BE2C (cell line): ENCODE measurements around the gene PRXL2A.
"Not testable (repeated sequence)": the region's sequence is repeated elsewhere in the genome, so short reads cannot be mapped to it uniquely, and the experiment has no call there.

Experiments used
- DNase-seq: peaks from one replicate; pipeline ENCODE4 v3.0.0-alpha.2; 2020
- H3K27me3 ChIP-seq: fragments of 250-450 bp; sonication (Bioruptor Pico); 2 replicates; pipeline ENCODE4 v1.5.1; 2020; ENCODE audit warnings: mild to moderate bottlenecking
- H3K36me3 ChIP-seq: fragments of 250-450 bp; sonication (Bioruptor Pico); 2 replicates; pipeline ENCODE4 v1.5.1; 2020; ENCODE audit warnings: mild to moderate bottlenecking
- H3K4me1 ChIP-seq: fragments of 250-450 bp; sonication (Bioruptor Pico); 2 replicates; pipeline ENCODE4 v1.5.1; 2020
- H3K4me3 ChIP-seq: 2 replicates; pipeline ENCODE4 v1.5.1; 2011; ENCODE audit warnings: low read depth, low read length
- H3K9me3 ChIP-seq: fragments of 250-450 bp; sonication (Bioruptor Pico); 2 replicates; pipeline ENCODE4 v1.5.1; 2020
- TF ChIP-seq, protein P1 (sequence below): IDR thresholded peaks from 2 replicates; pipeline ENCODE4 v1.5.1; 2012; ENCODE audit warnings: mild to moderate bottlenecking, low read depth, low read length

PRXL2A gene

DNA sequence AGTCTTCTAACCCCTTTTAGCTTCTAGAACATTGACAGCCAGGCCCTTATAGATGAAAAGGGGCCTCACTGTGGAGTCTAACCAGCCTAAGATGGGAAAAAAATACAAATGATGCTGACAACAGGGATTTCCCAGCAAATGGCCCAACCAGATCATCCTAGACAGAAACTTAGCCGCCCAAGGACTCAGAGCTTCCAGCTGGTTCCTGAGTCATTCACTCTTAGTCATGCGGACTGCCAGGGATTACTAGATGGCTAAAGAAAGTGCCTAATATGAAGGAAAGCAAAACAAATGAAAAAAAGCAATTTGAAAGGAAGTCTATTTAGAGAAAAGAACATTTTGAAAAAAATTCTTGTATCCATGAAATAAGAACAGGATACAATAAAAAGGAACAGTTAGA lies 69.5 kb downstream of the PRXL2A start:
- TF ChIP-seq, protein P1, sequence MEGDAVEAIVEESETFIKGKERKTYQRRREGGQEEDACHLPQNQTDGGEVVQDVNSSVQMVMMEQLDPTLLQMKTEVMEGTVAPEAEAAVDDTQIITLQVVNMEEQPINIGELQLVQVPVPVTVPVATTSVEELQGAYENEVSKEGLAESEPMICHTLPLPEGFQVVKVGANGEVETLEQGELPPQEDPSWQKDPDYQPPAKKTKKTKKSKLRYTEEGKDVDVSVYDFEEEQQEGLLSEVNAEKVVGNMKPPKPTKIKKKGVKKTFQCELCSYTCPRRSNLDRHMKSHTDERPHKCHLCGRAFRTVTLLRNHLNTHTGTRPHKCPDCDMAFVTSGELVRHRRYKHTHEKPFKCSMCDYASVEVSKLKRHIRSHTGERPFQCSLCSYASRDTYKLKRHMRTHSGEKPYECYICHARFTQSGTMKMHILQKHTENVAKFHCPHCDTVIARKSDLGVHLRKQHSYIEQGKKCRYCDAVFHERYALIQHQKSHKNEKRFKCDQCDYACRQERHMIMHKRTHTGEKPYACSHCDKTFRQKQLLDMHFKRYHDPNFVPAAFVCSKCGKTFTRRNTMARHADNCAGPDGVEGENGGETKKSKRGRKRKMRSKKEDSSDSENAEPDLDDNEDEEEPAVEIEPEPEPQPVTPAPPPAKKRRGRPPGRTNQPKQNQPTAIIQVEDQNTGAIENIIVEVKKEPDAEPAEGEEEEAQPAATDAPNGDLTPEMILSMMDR: no peak
- H3K4me1 ChIP-seq: no peaks in the 10 kb centered on the region
- H3K9me3 ChIP-seq: no peaks in the 10 kb centered on the region
- DNase-seq: no peak
- H3K4me3 ChIP-seq: no peak overlapping the region
- no peaks in the 10 kb centered on the region for H3K36me3 ChIP-seq
- no peaks in the 10 kb centered on the region for H3K27me3 ChIP-seq

DNA sequence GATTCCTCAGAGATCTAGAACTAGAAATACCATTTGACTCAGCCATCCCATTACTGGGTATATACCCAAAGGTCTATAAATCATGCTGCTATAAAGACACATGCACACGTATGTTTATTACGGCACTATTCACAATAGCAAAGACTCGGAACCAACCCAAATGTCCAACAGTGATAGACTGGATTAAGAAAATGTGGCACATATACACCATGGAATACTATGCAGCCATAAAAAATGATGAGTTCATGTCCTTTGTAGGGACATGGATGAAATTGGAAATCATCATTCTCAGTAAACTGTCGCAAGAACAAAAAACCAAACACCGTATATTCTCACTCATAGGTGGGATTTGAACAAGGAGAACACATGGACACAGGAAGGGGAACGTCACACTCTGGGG lies 72.0 kb downstream of the PRXL2A start:
- not testable (repeated sequence) for H3K36me3 ChIP-seq, H3K4me3 ChIP-seq, H3K9me3 ChIP-seq, DNase-seq, H3K4me1 ChIP-seq, H3K27me3 ChIP-seq

DNA sequence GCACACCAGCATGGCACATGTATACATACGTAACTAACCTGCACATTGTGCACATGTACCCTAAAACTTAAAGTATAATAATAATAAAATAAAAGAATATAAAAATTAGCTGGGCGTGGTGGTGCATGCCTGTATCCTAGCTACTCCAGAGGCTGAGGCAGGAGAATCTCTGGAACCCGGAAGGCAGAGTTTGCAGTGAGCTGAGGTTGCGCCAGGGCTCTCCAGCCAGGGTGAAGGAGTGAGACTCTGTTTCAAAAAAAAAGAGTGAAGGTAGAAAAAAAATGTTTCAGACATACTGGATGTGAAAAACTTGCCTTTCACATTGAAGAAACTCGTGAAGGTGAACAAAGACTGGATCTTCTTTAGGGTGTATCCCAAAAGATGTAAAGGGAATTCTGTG lies 72.5 kb downstream of the PRXL2A start:
- TF ChIP-seq, protein P1: no peak
- Histone ChIP-seq H3K36me3 (no peaks in the 10 kb centered on the region), H3K4me3 (no peak overlapping the region), H3K9me3 (no peaks in the 10 kb centered on the region), H3K4me1 (no peaks in the 10 kb centered on the region), H3K27me3 (no peaks in the 10 kb centered on the region)
- DNase-seq: no peak

DNA sequence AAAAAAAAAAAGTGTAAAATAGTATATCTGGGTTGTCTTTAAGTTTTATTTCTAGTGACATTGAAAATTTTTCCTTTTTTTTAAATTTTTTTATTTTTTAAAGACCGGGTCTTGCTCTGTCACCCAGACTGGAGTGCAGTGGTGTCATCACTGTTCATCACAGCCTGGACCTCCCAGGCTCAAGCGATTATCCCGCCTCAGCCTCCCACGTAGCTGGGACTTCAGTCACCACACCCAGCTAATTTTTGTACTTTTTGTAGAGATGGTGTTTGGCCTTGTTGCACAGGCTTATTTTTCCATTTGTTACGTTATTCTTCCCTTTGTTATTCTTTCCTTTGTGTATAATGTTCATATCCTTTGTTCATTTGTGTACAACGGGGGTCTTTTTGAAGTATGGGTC lies 75.9 kb downstream of the PRXL2A start:
- Histone ChIP-seq H3K27me3 (no peaks in the 10 kb centered on the region), H3K4me3 (no peak overlapping the region), H3K9me3 (no peaks in the 10 kb centered on the region), H3K36me3 (no peaks in the 10 kb centered on the region; the same call in 1 of the 2 replicates), H3K4me1 (no peaks in the 10 kb centered on the region)
- no peak for DNase-seq
- TF ChIP-seq, protein P1: no peak

DNA sequence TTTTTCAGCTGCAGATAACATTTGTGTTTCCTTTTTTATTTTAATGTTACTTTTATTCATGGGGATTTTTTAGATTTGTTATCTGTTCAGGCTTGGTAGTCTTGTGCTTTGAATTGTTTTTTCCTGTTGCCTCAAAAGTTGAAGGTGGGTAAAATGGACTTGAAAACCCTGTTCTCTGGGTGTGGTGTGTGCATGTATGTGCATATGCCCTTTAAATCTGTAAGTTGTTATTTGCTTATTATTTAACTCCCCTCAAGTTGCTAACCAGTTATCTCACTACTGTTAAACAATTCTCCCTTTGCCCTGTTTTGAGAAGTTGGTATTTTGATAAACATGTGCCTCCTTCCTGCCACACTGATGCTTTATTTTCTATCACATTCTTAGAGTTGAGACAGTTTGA lies 76.3 kb downstream of the PRXL2A start:
- no peak for DNase-seq
- Histone ChIP-seq H3K36me3 (no peaks in the 10 kb centered on the region; the same call in 1 of the 2 replicates), H3K4me3 (no peak overlapping the region), H3K27me3 (no peaks in the 10 kb centered on the region), H3K4me1 (no peaks in the 10 kb centered on the region), H3K9me3 (no peaks in the 10 kb centered on the region)
- TF ChIP-seq, protein P1: no peak

DNA sequence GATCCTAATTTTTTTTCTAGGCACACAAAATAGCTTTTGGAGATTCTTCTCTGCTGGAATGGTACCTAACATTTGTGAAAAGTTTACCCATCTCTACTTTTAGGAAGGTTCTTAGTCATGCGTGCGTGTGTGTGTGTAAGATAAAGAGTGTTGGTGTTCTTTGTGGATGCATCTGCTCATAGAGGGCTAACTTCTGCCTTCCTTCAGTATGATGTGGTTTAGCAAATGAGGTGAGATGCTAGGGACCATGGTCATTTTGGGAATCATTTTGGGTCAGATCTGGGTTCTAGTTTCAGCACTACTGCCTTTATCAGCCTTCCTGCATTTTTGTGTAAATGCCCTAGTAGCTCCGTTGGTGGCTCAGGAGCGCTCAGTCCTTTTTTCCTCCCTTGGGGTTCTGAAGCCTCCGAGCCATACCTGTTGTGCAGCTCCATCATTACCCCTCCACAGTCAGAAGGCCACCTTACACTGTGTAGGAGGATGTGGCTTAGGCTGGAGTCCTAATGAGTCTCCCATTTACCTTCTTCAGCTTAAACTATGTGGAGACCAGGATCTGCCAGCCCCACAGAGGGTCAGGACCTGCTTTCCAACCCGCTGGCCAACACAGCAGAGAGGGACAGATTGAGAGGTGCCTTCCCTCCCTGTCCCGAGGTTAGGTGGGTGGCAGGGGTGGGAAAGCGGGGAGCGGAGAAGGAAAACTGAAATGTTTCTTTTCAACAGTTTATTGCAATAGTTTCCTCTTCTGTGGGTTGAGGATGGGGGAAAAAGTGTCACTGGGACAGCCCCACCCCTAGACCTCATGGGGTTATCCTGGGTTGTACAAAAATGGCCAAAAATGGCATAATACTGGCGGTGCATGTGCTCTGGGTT lies 77.0 kb downstream of the PRXL2A start:
- no peaks in the 10 kb centered on the region for H3K4me1 ChIP-seq
- H3K4me3 ChIP-seq: no peak overlapping the region
- no peak for DNase-seq
- no peaks in the 10 kb centered on the region for H3K9me3 ChIP-seq
- H3K27me3 ChIP-seq: no peaks in the 10 kb centered on the region
- no peaks in the 10 kb centered on the region; the same call in 1 of the 2 replicates for H3K36me3 ChIP-seq
- TF ChIP-seq, protein P1: no peak
